ENCODE data around the gene AIDA.
A peak's percentile ranks its signal among the peaks of the same experiment; 100 is the strongest.

Gene AIDA

GRCh38 chr1:222623458-222623857, 88.8 kb downstream of the AIDA start:
- DNase-seq (ENCODE audit: low read depth), result no peak
- no peak overlapping the region for H3K4me3 ChIP-seq (ENCODE audit: low read depth, low read length)
- TF ChIP-seq CTCF (conservative IDR thresholded peaks at IDR 0.05; ENCODE audit: low read depth, low read length), result no peak

- no peak for DNase-seq (ENCODE audit: low read depth)
- no peak for TF ChIP-seq CTCF (conservative IDR thresholded peaks at IDR 0.05; ENCODE audit: low read depth, low read length)
- no peak overlapping the region for H3K4me3 ChIP-seq (ENCODE audit: low read depth, low read length)
Observed at GRCh38 chr1:222622765-222623164, 89.5 kb downstream of the AIDA start.

- H3K4me3 ChIP-seq (ENCODE audit: low read depth, low read length), result no peak overlapping the region
- DNase-seq (ENCODE audit: low read depth), result no peak
- no peak for TF ChIP-seq CTCF (conservative IDR thresholded peaks at IDR 0.05; ENCODE audit: low read depth, low read length)
Observed at GRCh38 chr1:222620566-222620965, 91.7 kb downstream of the AIDA start.

GRCh38 chr1:222618880-222619596, 93.3 kb downstream of the AIDA start:
- TF ChIP-seq CTCF (conservative IDR thresholded peaks at IDR 0.05; ENCODE audit: low read depth, low read length), result no peak
- peak overlapping the region; percentile 84 for H3K4me3 ChIP-seq (ENCODE audit: low read depth, low read length)
- DNase-seq (ENCODE audit: low read depth), result peak; percentile 52
